K562 (cell line): ENCODE measurements around the gene PIEZO2. TPM values are rescaled to one million over a fixed set of nuclear protein-coding genes. Genes with fewer than 3 reads are reported as not detected.

Source experiments
- ATAC-seq: fragments of 200-7000 bp; cut with Tn5 transposase; 3 replicates; pipeline ENCODE4 v1.9.1; 2020; ENCODE audit warnings: moderate library complexity
- BruUV-seq: library from RNA; stranded (reverse); fragments of 400-500 nt; replicated peaks from 2 replicates; lab custom pipeline; 2021; lab: Mats Ljungman, UMichigan
- CTCF ChIA-PET: fragments of 300-600 bp; formaldehyde crosslinking; extraction: SDS; loops from one replicate; lab custom pipeline; 2021; ENCODE audit warnings: low intra/inter-chr PET ratio; lab: Yijun Ruan, JAX
- POLR2A ChIA-PET: fragments of 300-600, 350-650 bp; sonication (Branson Sonifier 250); formaldehyde crosslinking; extraction: SDS; loops from one replicate; lab custom pipeline; 2021; ENCODE audit warnings: antibody characterized with exemption, inconsistent platforms; lab: Yijun Ruan, JAX
- DNase-seq, 4 experiments: peaks; one replicate each; pipeline versions ENCODE4 v3.0.0 to v3.0.0-alpha.2; 2011 to 2018; ENCODE audit warnings: low spot score in 3 of 4, mixed read lengths in 3 of 4; ENCODE audit errors: extremely low read depth in 1 of 4
- FAIRE-seq: peaks from 2 replicates; lab custom pipeline; 2011; peaks lifted over from hg19 to GRCh38; lab: Jason Lieb, UNC
- H2AFZ ChIP-seq: 2 replicates; pipeline ENCODE4 v1.6.0; 2011; ENCODE audit warnings: low read depth, low read length, control low read depth, inconsistent platforms
- H3K27ac ChIP-seq: fragments of 200-600 bp; 3 replicates; pipeline ENCODE4 v1.8.0; 2011; ENCODE audit warnings: low read depth, mild to moderate bottlenecking, control low read depth, inconsistent platforms, low read length, moderate library complexity, mixed read lengths; ENCODE audit errors: extremely low read depth
- H3K27me3 ChIP-seq, 2 experiments: fragments of 300-600 bp in 1 of 2; 2 replicates in 1 of 2; 3 replicates in 1 of 2; pipeline versions ENCODE4 v1.6.0 to v1.8.0; 2011; ENCODE audit warnings: inconsistent platforms in 2 of 2, low read length in 2 of 2, mild to moderate bottlenecking in 1 of 2, mixed read lengths in 1 of 2, moderate library complexity in 1 of 2; ENCODE audit not compliant: control insufficient read depth in 2 of 2, insufficient read depth in 2 of 2
- H3K36me3 ChIP-seq: fragments of 300-600 bp; 3 replicates; pipeline ENCODE4 v1.8.0; 2011; ENCODE audit warnings: mild to moderate bottlenecking, low read length, inconsistent platforms; ENCODE audit not compliant: control insufficient read depth, insufficient read depth
- H3K4me1 ChIP-seq, 2 experiments: fragments of 200-600 bp in 1 of 2; replicated peaks in 1 of 2; 2 replicates in 1 of 2; 3 replicates in 1 of 2; pipeline versions ENCODE4 v1.5.1 to v1.8.0; 2011; ENCODE audit warnings: inconsistent platforms in 2 of 2, low read length in 2 of 2, mild to moderate bottlenecking in 1 of 2, mixed read lengths in 1 of 2, moderate library complexity in 1 of 2; ENCODE audit not compliant: control insufficient read depth in 2 of 2, insufficient read depth in 2 of 2
- H3K4me2 ChIP-seq: 2 replicates; pipeline ENCODE4 v1.6.1; 2011; ENCODE audit warnings: low read length, control low read depth, inconsistent platforms, mixed read lengths; ENCODE audit not compliant: insufficient read depth
- H3K4me3 ChIP-seq: fragments of 200-600 bp; sonication (generic), shearing (Covaris generic); 2 replicates; pipeline ENCODE4 v1.5.1; 2016; ENCODE audit warnings: control low read depth, inconsistent platforms
- H3K79me2 ChIP-seq: fragments of 200-600 bp; 3 replicates; pipeline ENCODE4 v1.8.0; 2011; ENCODE audit warnings: low read length, inconsistent platforms; ENCODE audit not compliant: control insufficient read depth, insufficient read depth
- H3K9ac ChIP-seq, 2 experiments: 2 replicates each; pipeline versions ENCODE4 v1.6.0 to v1.6.1; 2011; ENCODE audit warnings: low read depth in 2 of 2, low read length in 2 of 2, control low read depth in 1 of 2, inconsistent platforms in 1 of 2, mild to moderate bottlenecking in 1 of 2, mixed read lengths in 1 of 2; ENCODE audit not compliant: insufficient read depth in 1 of 2
- H3K9me1 ChIP-seq: one replicate; pipeline ENCODE4 v1.6.0; 2011; ENCODE audit warnings: inconsistent platforms, mild to moderate bottlenecking, low read length, moderate library complexity; ENCODE audit not compliant: control insufficient read depth, insufficient read depth
- H3K9me3 ChIP-seq: replicated peaks from 2 replicates; pipeline ENCODE4 v1.5.1; 2011; ENCODE audit warnings: low read depth, low read length, inconsistent platforms; ENCODE audit not compliant: control insufficient read depth, insufficient read depth
- H4K20me1 ChIP-seq: replicated peaks from 2 replicates; pipeline ENCODE4 v1.6.1; 2011; ENCODE audit warnings: low read length, inconsistent platforms, mixed read lengths; ENCODE audit not compliant: control insufficient read depth, insufficient read depth
- E2F3 ChIP-seq: fragments of 250-450 bp; sonication (Bioruptor Pico); IDR thresholded peaks from 2 replicates; pipeline ENCODE4 v1.4.0; 2020; ENCODE audit warnings: mild to moderate bottlenecking
- ESRRA ChIP-seq: fragments of 450-650 bp; IDR thresholded peaks from 2 replicates; pipeline ENCODE4 v1.6.1; 2014; ENCODE audit warnings: low read depth, mild to moderate bottlenecking, moderate library complexity, borderline replicate concordance
- GTF2A2 ChIP-seq: IDR thresholded peaks from 2 replicates; pipeline ENCODE4 v1.6.1; 2016; ENCODE audit warnings: mild to moderate bottlenecking, missing genetic modification characterization, missing compliant biosample characterization
- HMG20A ChIP-seq: fragments of 450-650 bp; formaldehyde crosslinking; conservative IDR thresholded peaks from 2 replicates; pipeline ENCODE4 v1.4.0; 2020; ENCODE audit warnings: mild to moderate bottlenecking, mixed read lengths
- HMG20B ChIP-seq: fragments of 250-450 bp; sonication (Bioruptor Pico); IDR thresholded peaks from 2 replicates; pipeline ENCODE4 v1.5.0; 2021; ENCODE audit warnings: mild to moderate bottlenecking
- HNRNPK ChIP-seq: fragments of 200-400 bp; formaldehyde crosslinking; IDR thresholded peaks from one replicate; pipeline ENCODE4 v1.6.1; 2018; ENCODE audit warnings: mild to moderate bottlenecking, low read depth, low read length; ENCODE audit not compliant: poor library complexity, severe bottlenecking
- KHSRP ChIP-seq: fragments of 450-650 bp; IDR thresholded peaks from 2 replicates; pipeline ENCODE4 v1.6.1; 2017
- L3MBTL2 ChIP-seq: fragments of 450-650 bp; IDR thresholded peaks from 2 replicates; pipeline ENCODE4 v1.6.1; 2016; ENCODE audit warnings: mild to moderate bottlenecking, moderate library complexity
- MTA3 ChIP-seq: fragments of 450-650 bp; formaldehyde crosslinking; IDR thresholded peaks from 2 replicates; pipeline ENCODE4 v1.6.1; 2017; ENCODE audit warnings: mild to moderate bottlenecking, borderline replicate concordance
- MYBL2 ChIP-seq, 2 experiments: fragments of 450-650 bp in 1 of 2; sonication (generic) in 1 of 2; formaldehyde crosslinking in 1 of 2; IDR thresholded peaks; 2 replicates each; pipeline versions ENCODE4 v1.6.1 to v1.8.1; 2017 to 2022; ENCODE audit warnings: borderline replicate concordance in 1 of 2, inconsistent platforms in 1 of 2, low read depth in 1 of 2, mild to moderate bottlenecking in 1 of 2, missing genetic modification reagents in 1 of 2, moderate library complexity in 1 of 2
- TEAD2 ChIP-seq: fragments of 450-650 bp; IDR thresholded peaks from 2 replicates; pipeline ENCODE4 v1.6.1; 2016; ENCODE audit warnings: missing genetic modification characterization, control low read depth, missing compliant biosample characterization
- ZBTB17 ChIP-seq: fragments of 450-650 bp; formaldehyde crosslinking; IDR thresholded peaks from 2 replicates; pipeline ENCODE4 v1.4.0; 2020; ENCODE audit warnings: mild to moderate bottlenecking
- ZNF354B ChIP-seq: fragments of 250-450 bp; sonication (Bioruptor Pico); IDR thresholded peaks from 2 replicates; pipeline ENCODE4 v1.4.0; 2020
- ZNF655 ChIP-seq: fragments of 250-450 bp; sonication (Bioruptor Pico); IDR thresholded peaks from 2 replicates; pipeline ENCODE4 v1.5.0; 2021
- ZNF668 ChIP-seq: fragments of 250-450 bp; sonication (Bioruptor Pico); IDR thresholded peaks from 2 replicates; pipeline ENCODE4 v1.8.0; 2022; ENCODE audit warnings: mild to moderate bottlenecking, inconsistent platforms
- WGBS: fragments of 100-300 bp; shearing (Covaris generic); methylation state at CpG from one replicate; pipeline ENCODE4 v1.1.6; 2016; ENCODE audit warnings: low coverage, mixed read lengths; ENCODE audit not compliant: insufficient coverage; ENCODE audit errors: missing lambda C conversion rate; 5-methylcytosine and 5-hydroxymethylcytosine counted together
- in situ Hi-C: fragments of 300-500 bp; cut with MboI; formaldehyde crosslinking; loops from 4 replicates; pipeline ENCODE4 v1.15.0; 2018; ENCODE audit warnings: inconsistent platforms, mixed read lengths
- intact Hi-C: fragments of 100-400 bp; cut with micrococcal nuclease; formaldehyde crosslinking; loops from 2 replicates; pipeline ENCODE4 v1.14.2; 2022
- polyA plus RNA-seq, 8 experiments: library from polyadenylated mRNA; depleted of rRNA in 4 of 8; stranded (reverse) in 5 of 8; unstranded in 3 of 8; fragments of >200 nt; fragmentation: Nextera tagmentation in 2 of 8; fragmentation: Illumina TruSeq in 1 of 8; extraction: Ambion mirVana in 2 of 8; extraction: Trizol in 1 of 8; gene quantifications; 2 replicates each; pipeline versions ENCODE4 v1.2.1 to v1.2.3, GENCODE V29; 2011 to 2014; ENCODE audit warnings: inconsistent platforms in 1 of 8, missing spikeins in 1 of 8
- total RNA-seq, 7 experiments: library from RNA; depleted of rRNA in 6 of 7; stranded (reverse); fragments of >200 nt in 6 of 7; fragmentation: Illumina TruSeq in 2 of 7; extraction: Trizol in 2 of 7; gene quantifications; 2 replicates each; pipeline versions ENCODE4 v1.2.1 to v1.2.3, GENCODE V29; 2011 to 2021; ENCODE audit warnings: low replicate concordance in 1 of 7

PIEZO2 gene
- total and polyA plus RNA-seq, 9 of the 15 experiments (the other 6 are each of a cell fraction or from before 2014, with no cell fraction given): 0.54 to 4.1 (median 2.0) TPM

DNA sequence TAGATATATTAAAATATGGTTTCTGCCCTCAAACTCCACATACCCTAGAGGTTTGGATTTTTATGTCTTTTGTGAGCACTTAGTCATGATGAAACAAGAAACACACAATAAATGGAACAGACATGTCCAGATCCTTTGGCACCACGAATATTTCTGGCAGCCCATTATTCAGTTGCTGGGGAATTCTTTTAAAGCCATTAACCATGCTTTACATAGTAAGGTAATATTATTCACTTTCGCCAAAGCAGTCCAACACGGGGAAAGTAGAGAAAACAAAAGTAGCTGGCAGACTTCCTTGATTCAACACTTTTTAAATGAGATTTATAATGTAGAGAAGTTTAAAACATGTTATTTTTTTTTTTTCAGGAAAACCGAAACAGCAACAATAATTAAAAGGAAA, 235.4 kb downstream of the PIEZO2 start:
- no peaks in the 10 kb centered on the region for H3K79me2 ChIP-seq
- BruUV-seq: no TSS peak
- H3K9me3 ChIP-seq: no peaks in the 10 kb centered on the region
- intact Hi-C loops: no loop called here
- no peaks in the 10 kb centered on the region for H3K36me3 ChIP-seq
- no peak overlapping the region for H2AFZ ChIP-seq
- no peaks in the 10 kb centered on the region for H4K20me1 ChIP-seq
- ATAC-seq: no peak
- H3K9me1 ChIP-seq: no peaks in the 10 kb centered on the region
- WGBS: 0% methylated on average over 4 of the region's 4 CpGs
- TF ChIP-seq HNRNPK (no peak), TEAD2 (no peak), KHSRP (no peak), GTF2A2 (tag) (no peak), MYBL2 (IDR thresholded peaks at IDR 0.05; ENCODE audit: low read depth) (no peak), MYBL2 (CRISPR knock-in tag; IDR thresholded peaks at IDR 0.05; ENCODE audit: borderline replicate concordance) (no peak), ZNF668 (CRISPR knock-in tag) (no peak), ZNF655 (CRISPR knock-in tag) (no peak), MTA3 (no peak), E2F3 (CRISPR knock-in tag) (no peak), ZNF354B (no peak), HMG20A (CRISPR knock-in tag) (no peak), ZBTB17 (CRISPR knock-in tag) (no peak), ESRRA (no peak), L3MBTL2 (no peak), HMG20B (CRISPR knock-in tag) (no peak)
- TF ChIP-seq, all 486 proteins: peak for 0
- DNase-seq (no peak), FAIRE-seq (no peak)
- no peaks in the 10 kb centered on the region for H3K27me3 ChIP-seq
- no peak overlapping the region for H3K27ac ChIP-seq
- ChIA-PET POLR2A (no interaction called here), CTCF (no interaction called here)
- no peak overlapping the region for H3K4me3 ChIP-seq
- H3K4me2 ChIP-seq: no peak overlapping the region
- in situ Hi-C loops: loop anchor here (5.0 kb wide), 1 partner anchor 1168 kb away; no protein-coding TSS in a partner anchor
- no peaks in the 10 kb centered on the region; a peak in 1 of 5 replicates for H3K4me1 ChIP-seq
- H3K9ac ChIP-seq: no peak overlapping the region
